Inflammatory macrophage treated with lipopolysaccharide for 4 hours (primary cell): ENCODE data around the gene BSND.

Source experiments
- DNase-seq: peaks from one replicate; pipeline ENCODE4 v3.0.0-alpha.2; 2020

The BSND gene

DNA sequence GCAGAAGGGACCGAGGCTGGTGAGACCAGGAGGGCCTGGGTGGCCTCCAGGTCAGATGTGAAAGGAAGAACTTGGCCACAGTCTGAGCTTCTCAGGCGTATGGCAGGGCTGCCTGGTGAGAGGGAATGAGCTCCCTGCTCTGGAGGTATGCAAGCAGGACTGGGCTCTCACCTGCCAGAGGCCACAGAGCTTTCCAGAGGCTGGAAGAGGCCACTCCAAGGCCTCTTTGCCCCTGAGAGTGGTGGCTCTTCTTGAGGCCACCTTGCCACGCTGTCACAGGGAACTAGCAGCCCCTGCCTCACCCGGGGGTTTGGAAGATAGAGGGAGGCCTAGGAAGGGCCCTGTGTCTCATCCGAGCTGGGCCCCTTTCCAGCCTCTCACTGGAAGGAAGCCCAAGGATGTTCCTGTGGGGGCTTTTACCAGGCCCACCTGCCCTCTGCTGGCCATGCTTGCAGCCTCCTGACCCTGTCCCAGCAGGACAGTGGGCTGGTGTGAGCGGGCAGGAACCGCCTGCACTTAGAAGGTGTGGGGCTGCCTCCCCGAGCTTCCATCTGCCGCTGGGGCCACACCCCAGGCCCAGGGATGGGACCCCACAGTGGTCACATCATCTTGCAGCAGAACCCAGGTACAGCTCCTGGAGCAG lies 50.7 kb downstream of the BSND start:
- no peak for DNase-seq

- DNase-seq: no peak
These were observed 51.2 kb downstream of the BSND start for GRCh38 chr1:55049914-55050278.

DNA sequence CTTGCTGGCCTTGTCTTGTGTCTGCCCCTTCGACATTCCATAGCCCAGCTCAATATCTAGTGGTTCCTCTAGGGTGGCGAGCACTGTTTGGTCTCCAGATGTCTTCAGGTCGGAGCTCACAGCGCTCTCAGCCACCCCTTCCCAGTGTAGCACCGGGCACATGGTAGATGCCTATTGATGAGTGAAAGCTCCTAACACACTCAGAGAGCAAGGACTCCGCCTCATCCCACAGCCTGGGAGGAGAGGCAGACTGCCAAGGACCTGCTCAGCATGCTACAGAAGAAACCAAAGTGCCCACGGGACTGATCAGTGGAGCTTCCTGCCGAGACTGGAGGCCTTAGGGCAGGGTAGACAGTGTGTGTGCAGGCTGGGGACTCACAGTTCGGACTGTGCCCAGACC lies 51.5 kb downstream of the BSND start:
- no peak for DNase-seq

DNA sequence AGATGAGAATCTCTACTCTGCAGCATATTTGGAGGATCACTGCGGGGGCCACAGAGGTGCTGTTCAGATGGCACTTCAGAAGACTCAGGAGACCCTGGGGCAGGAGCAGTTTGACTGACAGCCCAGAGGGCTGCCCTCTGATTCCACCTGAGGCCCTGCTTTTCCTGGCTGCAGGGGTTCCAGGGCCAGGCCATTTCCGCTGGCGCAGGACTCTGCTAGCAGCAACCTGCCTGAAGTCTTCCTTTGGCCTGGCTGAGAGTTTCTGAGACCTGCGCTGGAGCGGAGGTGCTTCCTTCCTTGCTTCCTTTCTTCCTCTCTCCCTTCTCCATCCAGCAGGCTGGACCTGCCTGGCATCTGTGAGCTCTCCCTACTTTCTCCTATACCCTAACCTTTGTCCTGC lies 52.4 kb downstream of the BSND start:
- DNase-seq: no peak

- DNase-seq: no peak
These were observed 52.9 kb downstream of the BSND start for GRCh38 chr1:55051621-55052020.

GRCh38 chr1:55052221-55053142 lies 53.7 kb downstream of the BSND start:
- no peak for DNase-seq

- peak; percentile 13 for DNase-seq
These were observed 54.7 kb downstream of the BSND start for GRCh38 chr1:55053265-55053954.

GRCh38 chr1:55054396-55054795 lies 55.7 kb downstream of the BSND start:
- DNase-seq: no peak

DNA sequence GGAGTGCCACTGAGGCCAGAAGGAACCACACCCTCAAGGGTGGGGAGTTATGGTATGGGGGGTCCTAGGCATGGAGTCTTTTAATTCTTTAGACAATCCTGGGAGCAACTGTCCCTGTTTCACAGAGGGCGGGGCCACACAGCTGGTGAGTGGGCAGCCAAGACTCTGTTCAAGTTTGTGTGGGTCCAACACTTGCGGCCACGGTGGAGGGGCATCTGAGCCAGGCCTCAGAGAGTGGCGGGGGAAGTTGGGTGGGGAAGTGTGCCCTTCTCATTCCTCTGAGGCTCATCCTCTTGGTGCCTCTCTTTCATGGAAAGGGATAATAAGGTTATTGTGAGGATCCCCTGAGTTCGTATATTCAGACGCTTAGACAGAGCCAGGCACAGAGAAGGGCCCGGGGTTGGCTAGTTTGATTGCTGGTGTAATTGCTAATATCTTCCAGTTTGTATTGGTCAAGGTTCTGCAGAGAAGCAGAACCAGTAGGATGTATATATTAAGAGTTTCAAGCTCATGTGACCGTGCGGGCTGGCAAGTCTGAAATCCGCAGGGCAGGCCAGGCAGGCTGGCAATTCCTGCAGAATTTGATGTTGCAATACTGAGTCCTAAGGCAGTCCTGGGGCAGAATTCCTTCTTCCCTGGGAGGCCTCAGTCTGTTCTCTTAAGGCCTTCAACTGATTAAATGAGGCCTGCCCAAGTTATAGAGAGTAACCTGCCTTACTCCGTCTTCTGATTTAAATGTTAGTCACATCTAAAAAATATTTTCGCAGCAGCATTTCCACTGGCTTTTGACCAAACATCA lies 56.5 kb downstream of the BSND start:
- DNase-seq: no peak

GRCh38 chr1:55055951-55056631 lies 57.4 kb downstream of the BSND start:
- no peak for DNase-seq

DNA sequence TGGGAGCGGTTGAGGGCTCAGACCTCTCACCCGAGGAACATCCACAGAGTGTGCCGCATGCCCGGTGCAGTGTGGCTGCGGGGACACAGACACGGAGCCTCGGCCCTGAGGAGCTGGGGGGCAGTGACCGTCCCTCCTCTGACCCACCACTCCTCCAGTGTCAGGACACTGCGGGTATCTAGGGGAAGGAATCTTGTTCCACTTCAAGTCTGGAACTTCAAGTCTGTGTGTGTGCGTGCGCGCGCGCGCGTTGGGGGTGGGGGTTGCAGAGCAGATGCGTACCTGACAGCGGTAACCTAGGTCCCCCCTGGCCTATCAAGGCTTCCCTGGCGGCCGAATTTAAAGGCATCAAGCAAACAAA lies 57.9 kb downstream of the BSND start:
- DNase-seq: no peak

DNA sequence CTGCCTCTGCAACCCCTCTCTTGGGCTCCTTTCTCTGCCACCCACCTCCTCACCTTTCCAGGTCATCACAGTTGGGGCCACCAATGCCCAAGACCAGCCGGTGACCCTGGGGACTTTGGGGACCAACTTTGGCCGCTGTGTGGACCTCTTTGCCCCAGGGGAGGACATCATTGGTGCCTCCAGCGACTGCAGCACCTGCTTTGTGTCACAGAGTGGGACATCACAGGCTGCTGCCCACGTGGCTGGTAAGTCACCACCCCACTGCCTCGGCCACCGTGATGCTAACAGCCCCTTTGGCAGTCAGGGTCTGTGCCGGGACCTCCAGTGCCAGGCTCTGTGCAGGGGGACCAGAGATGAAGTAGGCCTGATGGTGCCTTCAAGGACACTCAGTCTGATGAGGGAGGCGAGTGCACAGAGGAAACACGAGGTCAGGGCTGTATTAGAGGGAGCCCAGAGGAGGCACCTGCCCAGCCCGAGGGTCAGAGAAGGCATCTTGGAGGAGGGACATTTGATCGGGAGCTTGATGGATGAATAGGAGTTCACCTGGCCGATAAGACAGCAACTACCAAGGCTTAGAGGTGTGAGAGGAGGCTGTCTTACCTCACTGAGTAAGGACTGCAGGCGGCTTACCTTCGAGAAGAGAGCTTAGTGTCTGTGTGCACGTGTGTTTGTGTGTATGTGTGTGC lies 58.7 kb downstream of the BSND start:
- DNase-seq: no peak

DNA sequence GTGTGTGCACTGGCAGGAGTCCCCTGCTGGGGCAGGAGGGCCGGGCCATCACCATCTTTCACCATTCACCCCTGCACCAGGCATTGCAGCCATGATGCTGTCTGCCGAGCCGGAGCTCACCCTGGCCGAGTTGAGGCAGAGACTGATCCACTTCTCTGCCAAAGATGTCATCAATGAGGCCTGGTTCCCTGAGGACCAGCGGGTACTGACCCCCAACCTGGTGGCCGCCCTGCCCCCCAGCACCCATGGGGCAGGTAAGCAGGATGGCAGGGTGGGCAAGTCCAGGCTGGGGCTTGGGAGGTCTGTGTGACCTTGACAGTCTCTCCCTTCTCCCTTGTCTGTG lies 59.2 kb downstream of the BSND start:
- DNase-seq: no peak

GRCh38 chr1:55059302-55060132 lies 60.8 kb downstream of the BSND start:
- no peak for DNase-seq

- peak; percentile 24 for DNase-seq
These were observed 61.6 kb downstream of the BSND start for GRCh38 chr1:55060133-55060999.

- DNase-seq: no peak
These were observed 62.4 kb downstream of the BSND start for GRCh38 chr1:55061000-55061705.
